H9 (cell line): ENCODE measurements around the gene SRGAP3. TPM values are rescaled to one million over a fixed set of nuclear protein-coding genes. Genes with fewer than 3 reads are reported as not detected.
A peak's percentile ranks its signal among the peaks of the same experiment; 100 is the strongest.

Source experiments
- DNase-seq: peaks from one replicate; pipeline ENCODE4 v3.0.0-alpha.2; 2017
- H2AFZ ChIP-seq: one replicate; pipeline ENCODE4 v1.6.1; 2013; ENCODE audit warnings: mild to moderate bottlenecking, low read length, control low read depth, moderate library complexity
- H2AK5ac ChIP-seq: 2 replicates; pipeline ENCODE4 v1.6.1; 2013; ENCODE audit warnings: low read length, control low read depth, mixed read lengths; ENCODE audit not compliant: insufficient read length
- H2BK120ac ChIP-seq: one replicate; pipeline ENCODE4 v1.6.1; 2013; ENCODE audit warnings: low read depth, mild to moderate bottlenecking, low read length, control low read depth, inconsistent platforms; ENCODE audit not compliant: poor library complexity, severe bottlenecking
- H2BK12ac ChIP-seq: 2 replicates; pipeline ENCODE4 v1.6.1; 2013; ENCODE audit warnings: low read length, control low read depth, mixed read lengths, low read depth; ENCODE audit not compliant: insufficient read length
- H2BK15ac ChIP-seq: 2 replicates; pipeline ENCODE4 v1.6.1; 2013; ENCODE audit warnings: low read depth, low read length, control low read depth
- H2BK20ac ChIP-seq: one replicate; pipeline ENCODE4 v1.6.1; 2013; ENCODE audit warnings: low read depth, mild to moderate bottlenecking, low read length, control low read depth, inconsistent platforms; ENCODE audit not compliant: poor library complexity, severe bottlenecking
- H2BK5ac ChIP-seq: 2 replicates; pipeline ENCODE4 v1.6.1; 2013; ENCODE audit warnings: low read length, control low read depth, mixed read lengths; ENCODE audit not compliant: insufficient read length
- H3K14ac ChIP-seq: 2 replicates; pipeline ENCODE4 v1.6.1; 2013; ENCODE audit warnings: low read length, control low read depth; ENCODE audit not compliant: insufficient read depth
- H3K18ac ChIP-seq: 2 replicates; pipeline ENCODE4 v1.6.1; 2013; ENCODE audit warnings: low read depth, mild to moderate bottlenecking, mixed read lengths, low read length, control low read depth; ENCODE audit not compliant: insufficient read length
- H3K23ac ChIP-seq: 2 replicates; pipeline ENCODE4 v1.6.1; 2013; ENCODE audit warnings: low read length, control low read depth, mixed read lengths, low read depth; ENCODE audit not compliant: insufficient read length
- H3K23me2 ChIP-seq: 2 replicates; pipeline ENCODE4 v1.6.1; 2013; ENCODE audit warnings: low read depth, mild to moderate bottlenecking, mixed read lengths, low read length, control low read depth; ENCODE audit not compliant: insufficient read length, poor library complexity, severe bottlenecking
- H3K27ac ChIP-seq: 2 replicates; pipeline ENCODE4 v1.5.1; 2013; ENCODE audit warnings: low read length, control low read depth, mixed read lengths, low read depth; ENCODE audit not compliant: insufficient read length
- H3K27me3 ChIP-seq: 2 replicates; pipeline ENCODE4 v1.6.1; 2013; ENCODE audit warnings: low read length, control low read depth, inconsistent platforms; ENCODE audit not compliant: insufficient read depth
- H3K4ac ChIP-seq: 2 replicates; pipeline ENCODE4 v1.6.1; 2013; ENCODE audit warnings: low read depth, mild to moderate bottlenecking, control low read depth, inconsistent platforms, low read length, moderate library complexity
- H3K4me1 ChIP-seq: 2 replicates; pipeline ENCODE4 v1.6.1; 2013; ENCODE audit warnings: low read length, control low read depth, inconsistent platforms; ENCODE audit not compliant: insufficient read depth
- H3K4me2 ChIP-seq: 2 replicates; pipeline ENCODE4 v1.6.1; 2013; ENCODE audit warnings: low read length, control low read depth, mixed read lengths; ENCODE audit not compliant: insufficient read length, insufficient read depth
- H3K56ac ChIP-seq: 2 replicates; pipeline ENCODE4 v1.6.1; 2013; ENCODE audit warnings: low read depth, mild to moderate bottlenecking, mixed read lengths, low read length, control low read depth; ENCODE audit not compliant: insufficient read length
- H3K79me1 ChIP-seq: 2 replicates; pipeline ENCODE4 v1.6.1; 2013; ENCODE audit warnings: low read depth, mild to moderate bottlenecking, moderate library complexity, low read length, control low read depth, inconsistent platforms; ENCODE audit not compliant: insufficient read depth, poor library complexity, severe bottlenecking
- H3K79me2 ChIP-seq: 2 replicates; pipeline ENCODE4 v1.6.1; 2013; ENCODE audit warnings: low read length, control low read depth, inconsistent platforms; ENCODE audit not compliant: insufficient read depth
- H3K9ac ChIP-seq: 2 replicates; pipeline ENCODE4 v1.6.1; 2013; ENCODE audit warnings: low read length, control low read depth, mixed read lengths; ENCODE audit not compliant: insufficient read length; ENCODE audit errors: extremely low read depth
- H3K9me3 ChIP-seq: one replicate; pipeline ENCODE4 v1.6.1; 2013; ENCODE audit warnings: low read depth, low read length, inconsistent platforms; ENCODE audit not compliant: control insufficient read depth
- H3T11ph ChIP-seq: one replicate; pipeline ENCODE4 v1.6.1; 2013; ENCODE audit warnings: mild to moderate bottlenecking, low read length, control low read depth, inconsistent platforms
- H4K20me1 ChIP-seq: one replicate; pipeline ENCODE4 v1.6.1; 2013; ENCODE audit not compliant: control insufficient read depth, insufficient read length, insufficient read depth
- H4K5ac ChIP-seq: 2 replicates; pipeline ENCODE4 v1.6.1; 2013; ENCODE audit warnings: low read depth, mild to moderate bottlenecking, mixed read lengths, low read length, control low read depth; ENCODE audit not compliant: insufficient read length
- H4K8ac ChIP-seq: replicated peaks from 2 replicates; pipeline ENCODE4 v1.6.1; 2013; ENCODE audit warnings: low read length, control low read depth, mixed read lengths, low read depth; ENCODE audit not compliant: insufficient read length
- H4K91ac ChIP-seq: 2 replicates; pipeline ENCODE4 v1.6.1; 2013; ENCODE audit warnings: low read depth, mild to moderate bottlenecking, moderate library complexity, mixed read lengths, low read length, control low read depth; ENCODE audit not compliant: insufficient read length
- H3K27ac Mint-ChIP-seq, 3 experiments: 2 replicates in 2 of 3; 3 replicates in 1 of 3; pipeline ENCODE4 v1.8.0; 2020 to 2021; ENCODE audit warnings: mixed read lengths in 3 of 3, mild to moderate bottlenecking in 1 of 3, moderate library complexity in 1 of 3
- H3K27me3 Mint-ChIP-seq: 2 replicates; pipeline ENCODE4 v1.8.0; 2021; ENCODE audit warnings: low read depth, mild to moderate bottlenecking, moderate library complexity, mixed read lengths
- H3K36me3 Mint-ChIP-seq, 3 experiments: 2 replicates in 2 of 3; 3 replicates in 1 of 3; pipeline ENCODE4 v1.8.0; 2020 to 2021; ENCODE audit warnings: low read depth in 3 of 3, mixed read lengths in 3 of 3; ENCODE audit not compliant: insufficient read depth in 1 of 3
- H3K4me1 Mint-ChIP-seq, 2 experiments: 2 replicates each; pipeline ENCODE4 v1.8.0; 2020; ENCODE audit warnings: mixed read lengths in 2 of 2
- H3K4me3 Mint-ChIP-seq, 2 experiments: 2 replicates in 1 of 2; 3 replicates in 1 of 2; pipeline ENCODE4 v1.8.0; 2020 to 2021; ENCODE audit warnings: mild to moderate bottlenecking in 2 of 2, mixed read lengths in 2 of 2, moderate library complexity in 1 of 2
- H3K9me3 Mint-ChIP-seq, 2 experiments: 2 replicates in 1 of 2; 3 replicates in 1 of 2; pipeline ENCODE4 v1.8.0; 2020; ENCODE audit warnings: mild to moderate bottlenecking in 2 of 2, mixed read lengths in 2 of 2, moderate library complexity in 1 of 2
- CTCF ChIP-seq: fragments of 200-600 bp; sonication (generic); conservative IDR thresholded peaks from 3 replicates; pipeline ENCODE4 v1.8.0; 2021; ENCODE audit warnings: antibody characterized with exemption, mild to moderate bottlenecking
- WGBS: extraction: QIAGEN DNeasy Blood & Tissue Kit; methylation state at CpG from one replicate; pipeline ENCODE4 v1.1.7; 2013; ENCODE audit warnings: missing lambda C conversion rate, low lambda C conversion rate, mixed read lengths; ENCODE audit not compliant: insufficient read length; ENCODE audit errors: extremely low coverage; 5-methylcytosine and 5-hydroxymethylcytosine counted together
- total RNA-seq: library from RNA; stranded (reverse); gene quantifications from 2 replicates; pipeline ENCODE4 v1.2.1, GENCODE V29; 2021

SRGAP3 gene
- total RNA-seq, 1 experiment from 2014 or later, result 3.4 TPM

GRCh38 chr3:9196020-9196419 lies 53.4 kb downstream of the SRGAP3 start:
- peak; percentile 53 for DNase-seq
- H3K56ac ChIP-seq, result no peak overlapping the region
- Mint-ChIP-seq H3K36me3 (no peaks in the 10 kb centered on the region), H3K9me3 (no peaks in the 10 kb centered on the region), H3K27me3 (no peaks in the 10 kb centered on the region), H3K4me3 (no peak overlapping the region), H3K4me1 (peaks cover 37 to 56% of the 10 kb centered on the region in 2 experiments), H3K27ac (peak overlapping the region in 1 of 3 experiments; percentile 43; a peak in 1 of 7 replicates)
- no peak overlapping the region for H2AFZ ChIP-seq
- H2BK12ac ChIP-seq, result no peak overlapping the region
- no peak overlapping the region for H4K91ac ChIP-seq
- H2BK20ac ChIP-seq, result no peak overlapping the region
- no peaks in the 10 kb centered on the region for H3K79me2 ChIP-seq
- peaks cover 3% of the 10 kb centered on the region for H3K23me2 ChIP-seq
- no peak overlapping the region for H4K5ac ChIP-seq
- H4K8ac ChIP-seq, result no peak overlapping the region
- no peak overlapping the region for H3K14ac ChIP-seq
- H3K27ac ChIP-seq, result no peak overlapping the region
- no peak overlapping the region for H3K4ac ChIP-seq
- no peak overlapping the region for H3K23ac ChIP-seq
- H3K79me1 ChIP-seq, result no peaks in the 10 kb centered on the region
- no peak overlapping the region for H2BK15ac ChIP-seq
- no peak overlapping the region for H3K9ac ChIP-seq
- H3K4me2 ChIP-seq, result no peak overlapping the region
- H2BK120ac ChIP-seq, result no peak overlapping the region
- H3K9me3 ChIP-seq, result no peaks in the 10 kb centered on the region
- no peak for TF ChIP-seq CTCF
- H2AK5ac ChIP-seq, result no peak overlapping the region
- H3K4me1 ChIP-seq, result 0 out of 2 replicates have a peak, but pooled peaks cover 2% of the 10 kb centered on the region
- no peak overlapping the region for H3K18ac ChIP-seq
- H4K20me1 ChIP-seq, result no peaks in the 10 kb centered on the region
- H3T11ph ChIP-seq, result no peak overlapping the region
- H2BK5ac ChIP-seq, result no peak overlapping the region
- WGBS, result no CpG with 5 or more reads among the region's 7 CpGs
- H3K27me3 ChIP-seq, result no peaks in the 10 kb centered on the region
